OCI-M2 (cell line): ENCODE measurements around the gene IGFALS.
"Not testable (repeated sequence)": the region's sequence is repeated elsewhere in the genome, so short reads cannot be mapped to it uniquely, and the experiment has no call there.

ENCODE experiments used
- DNase-seq: peaks from one replicate; lab custom pipeline; 2025; ENCODE audit not compliant: unreplicated experiment; lab: John Stamatoyannopoulos, UW

IGFALS gene

DNA sequence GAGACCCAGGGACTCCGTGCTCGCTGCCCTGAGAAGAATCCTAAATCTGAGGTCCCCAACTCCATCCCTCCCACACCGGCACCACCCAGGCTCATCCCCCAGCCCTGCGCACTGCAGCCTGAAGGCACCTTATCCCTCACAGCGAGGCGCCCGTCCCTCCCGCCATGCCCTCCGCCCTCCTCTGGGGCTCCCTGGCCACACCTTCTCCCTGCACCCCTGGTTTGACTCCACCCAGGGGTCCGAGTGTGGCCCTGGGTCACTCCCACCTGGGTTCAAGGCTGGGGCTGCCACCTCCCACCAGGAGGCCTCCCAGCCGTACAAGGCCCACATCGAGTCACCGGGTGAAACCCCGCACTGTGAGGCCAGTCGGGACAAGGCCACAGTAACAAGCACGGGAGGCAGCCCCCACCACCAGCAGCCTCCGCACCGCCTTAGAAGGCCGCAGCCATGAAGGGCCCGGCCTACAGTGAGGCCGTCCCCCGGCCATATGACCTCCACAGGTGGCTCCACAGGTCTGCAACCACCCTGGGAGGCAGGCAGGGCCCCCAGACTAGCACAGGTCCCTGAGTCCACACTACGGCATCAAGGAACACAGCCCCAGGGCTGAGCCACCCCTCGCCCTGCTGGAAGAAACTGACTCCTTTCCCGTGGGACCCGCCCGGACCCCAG lies 24.8 kb upstream of the IGFALS start:
- no peak for DNase-seq

DNA sequence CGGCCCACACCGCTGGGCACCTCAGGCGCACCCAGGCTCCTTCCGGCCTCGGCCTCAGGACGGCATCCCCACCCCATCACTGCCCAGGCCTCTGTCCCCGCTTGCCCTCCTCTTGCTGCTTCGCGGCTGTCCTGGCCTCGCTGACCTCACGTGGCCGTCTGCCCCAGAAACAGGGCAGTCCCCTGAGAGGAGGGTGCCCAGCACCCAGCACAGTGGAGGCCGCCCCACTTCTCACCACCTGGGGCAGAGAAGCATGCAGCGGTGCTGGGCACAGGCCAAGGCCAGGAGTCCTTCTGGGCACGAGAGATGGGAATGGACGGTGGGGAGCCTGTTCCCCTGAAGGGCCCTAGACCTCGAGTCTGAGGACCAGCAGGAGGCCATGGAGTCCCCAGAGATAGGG lies 24.2 kb upstream of the IGFALS start:
- no peak for DNase-seq

DNA sequence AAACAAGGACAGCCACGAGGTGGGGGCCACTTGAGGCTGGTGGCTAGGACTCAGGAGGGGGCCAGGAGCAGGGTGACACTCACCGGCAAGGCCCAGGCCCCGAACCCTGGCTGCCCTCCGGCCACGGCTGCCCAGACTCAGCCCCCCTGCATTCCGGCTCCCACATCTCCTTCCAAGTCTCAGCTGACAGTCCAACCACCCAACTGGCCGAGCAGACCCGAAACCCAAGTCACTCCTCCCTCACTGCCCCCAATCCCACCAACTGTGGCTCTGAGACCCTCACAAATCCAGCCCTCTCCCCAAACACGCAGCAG lies 23.7 kb upstream of the IGFALS start:
- no peak for DNase-seq

DNA sequence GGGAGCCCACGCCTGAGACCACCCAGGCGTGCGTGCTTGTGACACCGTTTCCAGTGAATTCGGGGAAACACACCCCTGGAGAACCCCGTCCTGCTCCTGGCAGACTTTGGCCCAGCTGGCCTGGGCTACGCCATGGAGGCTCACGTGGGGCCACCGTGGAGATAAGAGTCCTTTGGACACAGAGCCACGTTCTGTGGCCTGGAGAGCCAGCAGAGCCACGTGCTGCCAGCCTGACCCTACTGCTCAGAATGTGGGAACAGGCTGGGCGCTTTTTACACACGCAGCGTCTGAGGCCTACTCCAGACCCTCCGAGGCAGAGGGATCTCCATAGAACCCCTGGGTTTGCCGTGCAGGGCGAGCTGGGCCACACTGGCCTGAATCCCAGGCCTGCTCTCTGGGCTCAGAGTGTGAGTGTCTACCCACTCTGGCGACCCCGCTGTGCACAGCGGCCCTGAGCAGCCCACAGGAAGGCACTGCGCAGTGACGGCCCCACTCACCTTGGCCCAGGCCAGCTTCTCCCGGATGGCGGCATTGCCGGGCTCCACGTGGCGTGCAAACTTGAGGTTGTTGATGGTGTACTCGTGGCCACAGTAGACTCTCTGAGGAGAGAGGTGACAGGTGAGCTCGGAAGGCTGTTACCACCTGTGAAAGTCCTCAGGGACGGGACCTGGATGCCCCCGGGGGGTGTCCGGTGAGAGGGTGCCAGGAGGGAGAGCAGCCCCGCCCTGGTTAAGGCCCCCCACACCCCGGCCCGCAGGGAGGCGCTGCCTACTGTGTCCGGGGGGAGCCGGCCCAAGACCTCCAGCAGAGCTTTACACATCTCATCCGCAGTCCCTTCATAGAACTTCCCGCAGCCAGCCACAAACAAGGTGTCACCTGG lies 23.1 kb upstream of the IGFALS start:
- no peak for DNase-seq

DNA sequence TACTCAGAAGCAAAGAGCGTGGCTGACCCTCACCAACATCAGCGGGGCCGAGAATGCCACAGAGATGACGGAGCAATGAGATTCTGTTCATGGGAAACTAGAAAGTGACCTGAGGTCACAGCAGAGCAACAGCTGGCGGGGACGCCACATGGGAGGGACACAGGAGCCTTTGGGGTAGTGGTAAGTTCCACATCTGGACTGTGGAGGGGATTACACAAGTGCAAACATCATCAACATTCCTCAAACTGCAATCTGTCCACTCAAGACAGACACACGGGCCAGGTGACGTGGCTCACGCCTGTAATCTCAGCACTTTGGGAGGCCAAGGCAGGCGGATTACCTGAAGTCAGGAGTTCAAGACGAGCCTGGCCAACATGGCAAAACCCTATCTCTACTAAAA lies 22.0 kb upstream of the IGFALS start:
- no peak for DNase-seq

DNA sequence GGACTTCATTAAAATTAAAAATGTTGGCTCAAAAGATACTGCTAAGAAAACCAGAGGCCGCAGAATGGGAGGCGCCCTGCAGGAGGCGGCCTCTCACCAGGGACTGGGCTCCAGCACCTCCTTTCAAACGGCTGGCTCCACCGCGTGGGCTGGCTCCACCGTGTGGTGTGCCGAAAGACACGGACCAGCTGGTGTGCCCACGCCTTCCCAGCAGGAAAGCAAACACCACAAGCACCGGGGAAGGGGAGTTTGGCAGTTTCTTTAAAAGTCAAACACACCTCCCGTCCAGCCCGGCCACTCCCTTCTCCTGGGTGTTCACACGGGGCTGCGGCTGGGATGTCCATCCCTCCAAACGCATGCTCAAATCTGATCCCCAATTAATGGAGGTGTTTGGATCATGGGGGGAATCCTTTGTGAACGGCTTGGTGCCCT lies 19.2 kb upstream of the IGFALS start:
- DNase-seq, result no peak

DNA sequence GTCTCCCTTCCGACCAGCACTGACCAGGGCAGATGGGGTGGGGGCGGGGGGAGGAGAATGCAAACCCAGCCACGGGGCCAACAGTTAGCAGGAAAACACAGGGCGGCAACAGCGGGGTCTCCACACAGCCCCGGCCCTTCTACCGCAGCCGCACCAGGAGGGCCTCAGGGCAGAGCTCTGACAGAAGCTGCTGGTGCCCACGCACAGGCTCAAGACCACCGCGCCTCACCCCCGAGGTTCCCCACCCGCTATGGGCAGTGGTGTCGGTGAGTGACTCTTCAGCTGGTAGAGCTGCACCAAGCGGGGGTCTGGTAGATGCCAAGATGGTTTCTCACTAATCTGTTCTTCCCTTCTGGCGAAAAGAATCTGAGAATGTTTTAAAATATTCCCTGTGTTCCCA lies 17.0 kb upstream of the IGFALS start:
- no peak for DNase-seq

DNA sequence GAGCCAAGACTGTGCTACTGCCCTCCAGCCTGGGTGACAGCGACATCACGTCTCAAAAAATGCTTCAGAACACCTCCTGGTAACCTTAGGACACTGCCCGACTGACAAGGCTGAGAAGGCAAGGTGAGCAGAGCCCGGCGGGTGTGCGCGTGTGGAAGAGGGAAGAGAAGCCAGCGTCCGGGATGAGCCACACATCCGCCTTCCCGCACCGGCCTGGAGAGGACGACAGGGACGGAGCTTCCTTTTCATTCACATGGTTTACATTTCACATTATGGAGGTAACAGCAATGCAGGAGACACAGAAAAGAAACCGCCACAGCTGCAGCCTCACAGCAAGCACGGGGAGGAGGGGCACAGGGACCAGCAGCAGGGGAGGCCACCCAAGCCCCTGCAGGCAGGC lies 16.6 kb upstream of the IGFALS start:
- DNase-seq, result no peak

DNA sequence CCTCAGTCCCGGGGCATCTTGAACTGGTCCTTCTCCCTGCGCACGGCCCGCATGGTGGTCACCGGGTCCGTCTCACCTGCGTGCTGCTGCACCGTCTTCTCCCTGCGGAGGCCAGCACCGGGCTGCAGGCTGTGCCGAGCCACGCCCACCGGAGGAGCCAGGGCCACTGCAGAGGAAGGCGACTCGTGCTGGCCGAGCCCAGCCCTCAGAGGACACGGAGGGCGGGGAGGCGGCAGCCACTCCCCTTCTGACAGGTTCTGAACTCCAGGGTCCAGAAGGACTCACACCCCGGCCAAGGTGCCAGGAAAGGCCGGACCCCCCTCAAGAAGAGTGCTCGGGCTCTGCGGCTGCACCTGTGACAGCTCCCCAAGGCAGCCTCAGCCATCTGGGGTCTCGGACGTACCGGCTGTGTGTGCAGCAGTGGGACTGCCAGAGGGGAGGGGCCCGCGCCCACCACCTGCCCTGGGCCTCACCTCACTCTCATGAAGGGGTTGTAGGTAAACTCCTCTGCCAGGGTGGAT lies 15.8 kb upstream of the IGFALS start:
- no peak for DNase-seq

DNA sequence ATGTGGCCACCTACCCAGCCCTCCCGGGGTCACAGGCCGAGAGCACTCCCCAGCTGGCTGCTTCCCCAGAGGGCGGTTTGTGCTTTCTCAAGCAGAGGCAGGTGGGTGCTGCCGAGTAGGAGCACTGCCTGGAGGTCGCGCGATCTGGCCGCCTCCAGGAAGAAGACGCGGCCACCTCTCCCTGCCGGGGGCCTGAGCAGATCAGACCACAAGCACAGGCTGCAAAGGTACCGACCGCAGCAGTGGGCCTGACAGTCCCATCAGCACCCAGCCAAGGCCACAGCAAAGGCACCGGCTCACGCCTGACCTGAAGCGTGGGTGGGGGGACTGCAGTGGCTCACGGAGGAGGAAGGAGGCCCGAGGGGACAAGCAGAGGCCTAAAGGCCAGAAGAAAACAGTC lies 15.2 kb upstream of the IGFALS start:
- no peak for DNase-seq

DNA sequence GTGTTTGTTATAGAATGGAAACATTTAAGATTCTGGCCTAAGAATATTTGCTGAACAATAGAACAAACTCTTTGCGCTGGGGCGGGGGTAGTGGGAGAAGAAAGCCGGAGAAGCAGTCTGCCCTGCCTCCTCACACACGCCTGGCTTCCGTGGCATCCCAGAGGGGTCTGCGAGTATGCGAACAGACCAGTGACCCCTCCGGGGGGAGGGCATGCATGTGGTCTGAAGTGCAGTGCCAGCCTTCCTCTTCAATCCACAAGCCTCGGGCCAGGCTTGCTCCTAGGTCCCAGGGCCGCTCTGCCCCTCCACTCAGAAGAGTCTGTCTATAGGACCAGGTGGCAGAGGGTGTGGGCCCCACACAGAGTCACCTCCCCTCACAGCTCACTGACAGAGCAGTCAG lies 14.1 kb upstream of the IGFALS start:
- DNase-seq, result no peak

DNA sequence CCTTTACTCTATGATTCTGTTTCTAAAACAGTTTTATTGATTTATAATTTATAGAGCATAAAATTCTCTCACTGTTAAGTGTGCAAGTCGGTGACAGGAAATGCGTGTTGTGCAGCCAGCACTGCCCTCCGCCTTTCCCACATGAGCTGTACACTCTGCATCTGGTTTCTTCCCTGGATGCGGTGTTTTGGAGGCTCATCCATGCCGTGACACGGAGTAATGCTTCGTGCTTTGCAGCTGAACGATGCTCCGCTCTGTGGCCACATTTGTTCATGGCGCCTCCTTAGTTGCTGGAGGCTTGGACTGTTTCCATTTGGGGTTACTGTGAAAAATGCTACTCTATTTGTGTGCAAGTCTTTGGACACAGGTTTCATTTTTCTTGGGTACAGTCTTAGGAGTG lies 7.2 kb upstream of the IGFALS start:
- no peak for DNase-seq

DNA sequence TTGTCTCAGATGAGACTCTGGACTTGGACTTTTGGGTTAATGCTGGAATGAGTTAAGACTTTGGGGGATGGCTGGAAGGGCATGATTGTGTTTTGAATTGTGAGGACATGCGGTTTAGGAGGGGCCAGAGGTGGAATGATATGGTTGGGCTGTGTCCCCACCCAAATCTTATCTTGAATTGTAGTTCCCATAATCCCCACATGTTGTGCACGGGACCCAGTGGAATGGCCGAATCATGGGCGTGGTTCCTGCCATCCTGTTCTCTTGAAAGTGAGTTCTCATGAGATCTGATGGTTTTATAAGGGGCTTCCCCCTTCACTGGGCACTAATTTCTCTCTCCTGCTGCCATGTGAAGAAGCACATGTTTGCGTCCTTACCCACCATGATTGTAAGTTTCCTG lies 5.8 kb upstream of the IGFALS start:
- DNase-seq, result not testable (repeated sequence)

DNA sequence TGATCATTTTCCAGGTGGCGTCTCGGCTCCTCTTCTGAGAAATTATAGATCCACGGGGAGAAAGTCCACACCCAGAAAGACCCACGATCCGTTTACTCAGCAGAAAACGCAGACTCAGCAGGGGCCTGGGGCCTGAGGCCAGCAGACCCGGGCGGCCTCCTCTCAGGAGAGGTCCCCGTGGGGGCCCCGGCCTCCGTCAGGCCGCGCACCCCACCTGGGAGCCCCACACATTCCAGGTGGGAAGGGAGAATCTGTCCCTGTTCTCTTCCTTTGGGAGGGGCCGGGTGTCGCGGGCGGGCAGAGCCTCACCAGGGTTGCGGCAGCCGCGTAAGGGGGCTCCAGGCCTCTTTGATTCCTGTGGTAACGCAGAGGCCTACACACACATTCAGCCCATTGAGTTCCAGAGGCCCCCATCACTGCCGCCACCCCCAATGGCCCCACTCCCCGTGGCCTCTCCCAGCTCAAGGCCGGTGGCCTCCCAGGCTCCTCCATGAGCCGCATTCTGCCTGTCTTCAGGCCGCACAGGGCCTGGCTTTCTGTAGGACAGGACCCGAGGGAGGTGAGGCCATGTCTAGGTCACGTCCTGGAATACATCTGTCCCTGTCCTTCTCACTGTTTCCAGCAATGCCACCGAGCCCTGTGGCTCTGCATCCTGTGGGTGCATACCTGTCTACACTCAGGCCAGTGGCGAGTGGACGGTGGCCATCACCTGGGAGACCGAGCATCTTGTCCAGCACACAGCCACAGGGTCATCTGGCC lies 1.6 kb upstream of the IGFALS start:
- no peak for DNase-seq

DNA sequence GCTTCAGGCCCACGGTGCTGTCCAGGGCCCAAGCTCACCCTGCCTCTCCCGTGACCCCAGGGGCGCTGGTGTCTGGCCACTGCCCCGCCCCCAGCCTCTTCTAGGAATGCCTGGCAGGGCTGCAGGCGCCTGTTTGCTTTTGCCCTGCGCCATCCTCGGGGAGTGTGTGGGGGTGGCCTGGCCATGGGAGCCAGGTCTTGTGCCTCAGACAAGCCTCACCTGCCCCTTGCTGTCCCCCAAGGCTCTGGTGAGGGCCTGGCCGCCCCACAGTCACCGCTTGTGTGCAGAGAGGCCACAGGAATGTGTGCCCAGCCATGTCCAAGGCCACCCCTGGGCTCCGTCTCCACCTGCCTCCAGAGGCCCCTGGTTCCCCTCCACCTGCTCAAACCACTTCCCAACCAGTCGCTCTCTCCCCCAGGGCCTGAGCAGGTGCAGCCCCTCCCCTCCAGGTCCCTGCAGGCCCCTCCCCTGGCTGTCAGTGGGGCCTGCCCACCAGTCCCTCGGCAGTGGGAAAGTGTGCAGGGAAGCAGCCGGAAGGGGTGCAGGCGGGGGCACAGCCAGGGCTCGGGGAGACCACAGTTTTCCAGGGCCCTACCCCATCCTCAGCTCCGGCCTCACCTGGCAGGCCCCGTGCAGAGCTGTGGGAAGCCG lies 841 bp upstream of the IGFALS start:
- no peak for DNase-seq

DNA sequence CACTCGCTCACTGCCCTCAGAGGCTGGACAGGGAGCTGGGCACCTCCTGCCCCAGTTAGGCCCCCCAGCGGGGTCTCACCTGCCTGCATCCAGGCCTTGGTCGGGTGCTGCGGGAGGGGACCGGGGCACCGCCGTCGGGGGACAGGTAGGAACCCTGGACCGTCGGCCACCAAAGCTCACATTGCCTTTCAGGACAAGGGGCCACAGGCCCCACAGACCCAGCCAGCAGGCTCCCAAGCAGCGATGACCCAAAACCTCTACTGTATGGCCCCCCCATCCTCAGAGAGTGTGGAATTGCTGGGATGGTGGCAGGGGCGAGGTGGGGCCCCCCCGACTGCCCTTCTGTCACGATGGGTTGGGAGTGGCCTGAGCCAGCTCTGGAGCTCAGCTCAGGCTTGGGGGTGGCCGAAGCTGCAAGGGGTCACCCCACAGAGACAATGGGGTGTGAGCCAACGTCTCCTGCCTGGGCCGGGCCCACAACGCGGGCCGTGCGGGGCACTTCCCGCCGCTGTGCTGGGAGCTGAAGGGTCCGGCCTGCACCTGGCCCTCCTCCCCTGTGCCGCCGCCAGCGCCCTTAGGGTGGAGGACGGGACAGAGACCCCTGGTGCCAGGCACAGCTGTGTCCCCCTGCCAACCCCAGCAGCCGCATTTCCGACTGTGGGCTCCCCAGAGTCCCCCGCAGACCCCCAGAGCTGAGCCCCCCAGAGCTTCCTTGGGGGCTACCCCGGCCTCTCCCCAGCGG lies 498 bp downstream of the IGFALS start:
- no peak for DNase-seq

DNA sequence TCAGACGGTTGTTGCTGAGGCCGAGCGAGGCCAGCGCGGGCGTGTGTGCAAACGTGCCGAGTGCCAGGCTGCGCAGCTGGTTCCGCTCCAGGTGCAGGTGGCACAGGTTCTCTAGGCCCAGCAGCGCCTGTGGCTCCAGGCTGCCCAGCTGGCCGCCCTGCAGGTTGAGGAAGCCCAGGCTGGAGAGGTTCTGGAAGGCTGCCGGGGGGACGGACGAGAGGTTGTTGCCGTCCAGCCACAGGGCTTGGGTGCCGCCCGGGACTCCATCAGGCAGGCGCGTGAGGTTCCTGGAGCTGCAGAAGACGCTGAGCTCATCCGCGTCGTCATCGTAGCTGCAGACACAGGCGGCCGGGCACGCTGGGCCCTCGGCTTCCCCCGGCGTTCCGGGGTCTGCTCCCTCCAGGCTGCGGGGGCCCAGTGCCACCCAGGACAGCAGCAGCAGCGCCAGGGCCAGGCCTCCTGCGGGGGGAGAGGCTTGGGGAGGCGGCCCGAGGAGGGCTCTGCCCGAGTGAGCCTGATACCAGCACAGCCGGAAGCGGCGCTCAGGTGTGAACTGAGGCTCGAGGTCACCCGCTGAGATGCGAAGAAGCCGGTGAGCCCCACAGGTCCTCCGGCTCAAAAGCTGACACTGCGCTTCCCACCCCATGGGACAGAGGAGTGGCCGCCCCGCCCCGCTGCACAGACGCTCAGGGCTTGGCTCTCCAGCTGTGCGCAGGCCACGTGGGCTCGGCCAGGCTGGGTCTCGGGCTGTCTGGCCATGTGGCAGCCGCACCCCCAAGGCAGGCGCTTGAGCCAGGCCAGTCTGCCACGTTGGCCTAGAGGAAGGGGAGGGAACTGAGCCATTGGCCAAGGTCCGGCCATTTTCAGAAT lies 1.3 kb downstream of the IGFALS start:
- no peak for DNase-seq

DNA sequence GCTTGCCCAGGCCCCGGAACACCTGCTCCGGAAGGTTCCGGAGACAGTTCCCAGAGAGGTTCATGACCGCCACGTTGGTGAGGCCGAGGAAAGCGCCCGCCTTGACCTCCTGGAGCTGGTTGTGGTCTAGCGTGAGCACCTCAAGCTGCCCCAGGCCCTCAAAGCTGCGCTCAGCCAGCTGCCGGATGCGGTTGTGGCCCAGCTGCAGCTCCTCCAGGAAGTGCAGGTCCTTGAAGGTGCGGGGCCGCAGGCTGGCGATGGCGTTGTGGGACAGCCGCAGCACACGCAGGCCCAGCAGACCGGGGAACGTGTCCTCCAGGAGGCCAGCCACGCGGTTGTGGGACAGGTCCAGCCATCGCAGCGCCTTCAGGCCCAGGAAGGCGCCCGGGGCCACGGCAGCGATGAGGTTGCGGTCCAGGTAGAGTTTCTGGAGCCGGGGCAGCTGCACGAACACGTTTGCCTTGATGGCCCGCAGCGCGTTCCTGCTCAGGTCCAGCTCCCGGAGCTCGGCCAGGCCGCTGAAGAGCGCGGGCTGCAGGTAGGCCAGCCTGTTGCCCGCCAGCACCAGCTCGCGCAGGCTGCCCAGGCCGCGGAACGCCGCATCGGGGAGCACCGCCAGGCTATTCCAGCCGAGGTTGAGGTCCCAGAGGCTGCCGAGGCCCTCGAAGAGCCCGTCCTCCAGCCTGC lies 2.1 kb downstream of the IGFALS start:
- no peak for DNase-seq

DNA sequence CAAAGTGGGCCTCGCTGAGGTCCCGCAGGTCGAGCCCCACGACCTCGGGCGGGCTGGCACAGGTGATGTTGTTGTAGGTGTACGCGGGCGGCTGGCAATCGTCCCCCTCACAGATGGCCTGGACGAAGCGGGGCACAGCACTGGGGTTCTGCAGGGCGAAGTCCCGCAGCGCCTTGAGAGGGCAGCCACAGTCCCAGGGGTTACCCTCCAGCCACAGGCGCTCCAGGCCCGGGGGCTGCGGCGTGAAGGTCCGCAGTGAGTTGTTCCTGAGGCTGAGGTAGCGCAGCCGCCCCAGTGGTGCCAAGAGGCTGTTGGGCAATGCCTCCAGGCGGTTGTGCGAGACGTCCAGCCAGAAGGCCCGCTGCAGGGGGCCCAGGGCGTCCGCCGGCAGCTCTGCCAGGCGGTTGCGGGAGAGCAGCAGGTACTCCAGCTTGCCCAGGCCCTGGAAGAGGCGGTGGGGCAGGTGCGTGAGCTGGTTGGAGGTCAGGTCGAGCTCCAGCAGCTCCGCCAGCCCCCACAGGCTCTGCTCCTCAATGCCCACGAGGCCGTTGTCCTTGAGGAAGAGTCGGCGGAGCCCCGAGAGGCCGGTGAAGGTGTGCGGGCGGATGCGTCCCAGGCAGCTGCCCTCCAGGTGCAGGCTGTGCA lies 2.8 kb downstream of the IGFALS start:
- DNase-seq, result no peak
